ENCODE results near the gene UROD. TPM values are rescaled to one million over a fixed set of nuclear protein-coding genes. Genes with fewer than 3 reads are reported as not detected.
"Not testable (repeated sequence)": the region's sequence is repeated elsewhere in the genome, so short reads cannot be mapped to it uniquely, and the experiment has no call there.

Gene UROD
- total RNA-seq, 1 experiment from 2014 or later = 122 TPM

DNA sequence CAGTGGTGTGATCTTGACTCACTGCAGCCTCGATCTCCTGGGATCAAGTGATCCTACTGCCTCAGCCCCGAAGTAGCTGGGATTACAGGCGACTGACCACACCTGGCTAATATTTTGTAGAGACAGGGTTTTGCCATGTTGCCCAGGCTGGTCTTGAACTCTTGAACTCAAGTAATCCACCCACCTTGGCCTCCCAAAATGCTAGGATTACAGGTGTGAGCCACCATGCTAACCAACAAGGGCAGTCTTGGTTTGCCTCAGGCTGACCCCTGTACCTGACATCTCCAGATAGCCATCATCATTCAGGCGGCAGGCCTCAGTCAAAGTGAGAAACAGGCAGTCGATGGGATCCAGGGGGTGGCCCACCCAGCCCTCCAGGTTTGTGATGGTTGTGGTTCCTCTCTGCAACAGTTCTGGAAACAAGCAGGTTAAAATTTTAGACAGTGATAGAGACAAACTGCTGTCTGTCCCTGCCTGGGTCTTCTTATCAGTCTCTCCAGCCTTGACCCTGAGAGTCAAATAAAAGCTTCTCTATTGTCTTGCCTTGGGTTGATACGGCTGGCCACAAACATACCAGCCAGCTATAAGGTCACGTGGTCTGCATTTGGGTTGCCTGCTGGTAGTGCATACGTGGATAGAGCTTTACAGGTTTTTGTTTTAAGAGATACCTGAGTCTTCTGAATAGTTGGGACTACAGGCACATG is 26.8 kb downstream of the UROD start:
- no peak for DNase-seq (ENCODE audit: low read depth)

DNA sequence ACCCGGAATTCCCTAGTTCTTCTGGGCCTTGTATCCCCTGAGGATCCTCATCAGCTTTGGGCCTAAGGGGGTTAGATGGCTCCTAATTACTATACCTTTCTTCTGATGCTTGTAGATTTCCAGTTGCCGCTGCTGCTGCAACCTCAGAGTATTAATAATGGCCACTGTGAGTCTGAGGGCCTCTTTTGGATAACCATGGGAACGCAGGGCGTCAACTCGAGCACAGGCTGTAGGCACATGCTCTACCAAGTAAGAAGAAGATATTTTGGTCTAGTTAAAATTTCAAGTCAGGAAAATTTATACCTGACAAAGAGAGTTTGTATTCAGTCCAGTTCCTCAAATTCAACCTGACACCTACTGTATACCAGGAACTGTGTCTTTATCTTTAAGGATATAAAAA is 28.2 kb downstream of the UROD start:
- DNase-seq (ENCODE audit: low read depth) = no peak

DNA sequence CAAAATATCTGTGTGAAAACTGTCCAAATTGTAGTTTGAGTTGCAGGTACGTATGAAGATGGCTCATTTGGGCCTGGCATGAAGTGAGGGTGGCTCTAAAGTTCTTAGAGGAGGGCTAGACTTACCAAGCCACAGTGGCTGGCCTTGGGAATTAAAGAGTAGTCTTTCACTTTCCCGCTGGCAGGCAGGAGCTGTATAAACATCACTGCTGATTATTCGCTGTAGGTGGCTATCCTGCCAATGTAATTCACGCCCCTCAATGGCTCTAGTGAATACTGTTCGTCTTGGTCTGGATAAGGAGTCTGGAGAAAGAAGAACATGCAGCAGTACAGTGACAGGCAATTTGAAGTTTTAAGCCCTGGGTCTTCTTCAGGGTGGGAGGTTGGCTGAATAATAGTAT is 31.0 kb downstream of the UROD start:
- DNase-seq (ENCODE audit: low read depth) = no peak

DNA sequence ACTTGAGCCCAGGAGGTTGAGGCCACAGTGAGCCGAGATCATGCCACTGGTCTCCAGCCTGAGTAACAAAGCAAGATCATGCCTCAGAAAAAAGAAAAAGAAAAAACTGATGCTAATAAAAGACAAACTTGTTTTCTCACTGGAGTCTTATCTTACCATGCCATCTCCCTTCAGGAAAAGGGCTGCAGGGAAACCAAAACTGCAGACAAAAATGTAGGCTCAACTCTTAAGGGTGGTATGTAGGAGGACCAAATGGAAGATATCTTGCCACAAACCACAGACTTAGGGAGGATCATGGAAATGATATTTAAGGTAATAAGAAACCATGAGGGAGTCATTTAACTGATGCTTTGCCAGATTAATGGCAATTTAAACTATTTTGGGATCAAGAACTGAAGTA is 32.9 kb downstream of the UROD start:
- no peak for DNase-seq (ENCODE audit: low read depth)

DNA sequence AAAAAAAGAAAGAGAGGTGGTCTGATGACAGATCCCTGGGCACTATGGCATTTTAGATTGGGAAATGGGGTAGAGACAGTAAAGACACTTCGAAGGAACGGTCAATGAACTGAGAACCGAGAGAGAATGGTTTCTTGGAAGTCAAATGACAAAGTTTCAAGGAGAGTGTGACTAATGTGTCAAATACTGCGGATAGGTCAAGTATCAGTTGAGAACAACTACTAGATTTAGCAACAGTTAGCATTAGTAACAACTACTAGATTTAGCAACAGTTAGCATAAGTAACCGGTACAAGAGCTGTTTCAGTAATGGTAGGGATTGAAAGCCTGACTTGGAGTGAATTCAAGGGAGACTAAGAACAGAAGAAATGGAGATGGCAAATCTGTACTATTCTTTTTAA is 35.0 kb downstream of the UROD start:
- peak; percentile 1 for DNase-seq (ENCODE audit: low read depth)

DNA sequence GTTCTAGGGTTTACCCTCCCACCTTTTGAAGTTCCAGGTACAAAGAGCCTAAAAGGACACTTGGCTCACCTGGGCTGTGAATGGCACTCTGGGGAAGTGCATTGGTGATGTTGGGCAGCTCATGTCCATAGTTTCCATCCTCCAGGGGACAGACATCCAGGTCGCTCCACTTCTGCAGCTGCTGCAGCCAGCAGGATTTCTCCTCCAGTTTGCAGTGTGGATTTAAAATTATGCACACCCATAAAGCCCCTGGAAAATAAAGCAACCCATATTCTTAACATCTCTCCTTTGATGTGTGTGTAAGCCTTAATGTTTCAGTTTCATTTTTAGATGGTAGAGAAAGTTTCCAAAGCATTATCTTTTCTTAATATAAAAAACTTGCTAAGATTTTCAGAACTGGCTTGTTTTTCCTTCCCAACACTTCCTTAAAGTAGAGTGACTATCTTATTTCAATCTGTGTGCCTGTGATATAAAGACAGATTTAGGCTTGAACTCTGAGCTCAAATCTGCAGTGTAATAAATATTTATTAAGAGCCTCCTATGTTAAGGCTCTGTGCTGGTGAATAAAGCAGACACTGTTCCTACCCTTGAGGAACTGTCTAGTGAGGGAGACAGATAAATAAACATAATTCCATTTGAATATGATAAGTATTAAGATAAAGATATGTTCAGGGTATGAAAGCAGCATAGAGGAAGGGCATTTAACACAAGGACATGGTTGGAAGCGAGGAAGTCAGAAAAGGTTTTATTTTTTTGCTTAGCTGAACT is 39.1 kb downstream of the UROD start:
- no peak for DNase-seq (ENCODE audit: low read depth)

DNA sequence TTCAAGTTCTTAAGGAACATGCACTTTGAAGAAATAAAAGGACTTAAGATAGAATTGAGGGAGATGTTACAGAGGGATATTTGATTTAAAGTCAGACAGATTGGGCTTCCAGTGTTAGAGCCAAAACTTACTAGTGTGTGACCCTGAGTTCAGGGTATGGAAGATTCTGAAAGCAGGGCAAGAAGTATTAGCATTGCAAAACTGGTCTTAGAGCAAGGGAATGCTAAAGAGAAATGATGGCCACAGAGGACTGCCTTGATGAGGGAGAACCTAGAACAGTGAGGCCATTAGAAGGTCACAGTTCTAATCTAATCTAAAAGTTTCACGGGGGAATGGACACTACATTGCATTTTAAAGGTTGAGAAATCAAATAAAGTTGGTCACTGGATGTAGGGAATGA is 45.5 kb downstream of the UROD start:
- no peak for DNase-seq (ENCODE audit: low read depth)

DNA sequence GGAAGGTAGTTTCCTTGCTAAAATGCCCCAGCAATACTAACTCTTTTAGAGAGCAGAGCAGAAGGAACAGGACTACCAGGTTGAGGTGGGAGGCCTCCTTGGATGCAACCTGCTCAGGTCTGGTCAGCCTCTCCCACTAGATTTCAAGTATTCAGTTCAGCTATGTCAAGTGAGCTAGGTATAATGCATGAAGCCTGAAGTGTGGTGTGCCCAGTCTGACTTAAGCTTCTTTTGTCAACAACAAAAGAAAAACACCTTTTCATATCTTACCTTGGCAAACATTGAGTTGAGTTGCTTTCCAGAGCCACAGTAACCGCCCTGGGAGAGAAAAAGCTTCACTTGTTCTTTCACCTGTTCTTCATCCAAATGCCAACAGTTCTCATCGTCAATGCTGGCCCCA is 47.8 kb downstream of the UROD start:
- DNase-seq (ENCODE audit: low read depth) = no peak

DNA sequence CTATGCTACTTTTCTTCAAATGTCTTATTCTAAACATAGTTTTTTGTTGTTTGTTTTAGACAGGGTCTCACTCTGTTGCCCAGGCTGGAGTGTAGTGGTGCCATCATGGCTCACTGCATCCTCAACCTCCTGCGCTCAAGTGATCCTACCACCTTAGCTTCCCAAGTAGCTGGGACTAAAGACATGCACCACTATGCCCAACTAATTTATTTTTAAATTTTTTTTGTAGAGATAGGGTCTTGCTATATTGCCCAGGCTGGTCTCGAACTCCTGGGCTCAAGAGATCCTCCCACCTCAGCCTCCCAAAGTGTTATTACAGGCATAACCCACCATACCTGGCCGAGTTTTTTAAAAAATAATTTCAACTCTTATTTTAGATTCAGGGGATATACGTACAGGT is 50.4 kb downstream of the UROD start:
- DNase-seq (ENCODE audit: low read depth) = not testable (repeated sequence)

DNA sequence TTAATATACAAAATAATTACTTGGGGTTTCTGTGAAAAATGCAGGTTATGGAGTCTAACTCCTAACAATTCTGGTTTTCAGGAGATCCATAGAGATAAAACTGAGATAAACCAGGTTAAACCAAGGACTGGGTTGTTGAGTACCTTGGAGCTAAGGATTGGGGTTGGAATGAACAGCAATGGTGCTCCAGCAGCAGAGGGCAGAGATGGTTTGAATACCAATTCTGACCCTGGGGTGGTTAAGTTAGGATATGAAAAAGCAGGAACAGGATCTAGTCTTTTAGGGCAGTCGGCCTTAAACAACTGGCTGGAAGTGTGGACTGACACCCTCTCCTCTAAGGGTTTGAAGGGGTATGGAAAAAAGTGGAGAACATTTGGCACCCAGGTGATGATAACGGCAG is 53.0 kb downstream of the UROD start:
- no peak for DNase-seq (ENCODE audit: low read depth)

Other genes with a start within 250 kb of the UROD start
- 2,019 and 2,069 TPM in 2 replicates for gene RPS8, start 236.7 kb upstream of the UROD start, total RNA-seq (2014; rRNA removed)
- gene BEST4, start 224.1 kb upstream of the UROD start, total RNA-seq (2014; rRNA removed) = not detected in 2 replicates
- 27.7 and 33.7 TPM in 2 replicates for gene PLK3, start 211.9 kb upstream of the UROD start, total RNA-seq (2014; rRNA removed)
- gene DYNLT4, start 204.9 kb upstream of the UROD start, total RNA-seq (2014; rRNA removed) = 0.19 TPM in 1 of 2 replicates, not detected in the other
- 2.1 and 8.2 TPM in 2 replicates for gene BTBD19, start 203.7 kb upstream of the UROD start, total RNA-seq (2014; rRNA removed)
- gene PTCH2, start 169.0 kb upstream of the UROD start, total RNA-seq (2014; rRNA removed) = under 0.01 TPM in 1 of 2 replicates, not detected in the other
- 42.5 and 47.9 TPM in 2 replicates for gene EIF2B3, start 25.7 kb upstream of the UROD start, total RNA-seq (2014; rRNA removed)
- gene HECTD3, start 930 bp upstream of the UROD start, total RNA-seq (2014; rRNA removed) = 39.2 and 40.8 TPM in 2 replicates
- gene ZSWIM5, start 194.4 kb downstream of the UROD start, total RNA-seq (2014; rRNA removed) = under 0.01 and 0.06 TPM in 2 replicates

Data from LHCN-M2 (cell line).